H1 (cell line): ENCODE results near the gene NT5DC1.

Experiments used
- BRCA1 ChIP-seq: IDR thresholded peaks from 2 replicates; pipeline ENCODE4 v1.6.1; 2012; ENCODE audit warnings: low read depth, low read length, improper control_type of control experiment
- CTCF ChIP-seq, 3 experiments: IDR thresholded peaks; 1 replicate in 2 of 3; 2 replicates in 1 of 3; pipeline versions ENCODE4 v1.5.1 to v1.6.1; 2011; ENCODE audit warnings: low read length in 3 of 3, mild to moderate bottlenecking in 3 of 3, inconsistent platforms in 2 of 3, low read depth in 1 of 3, moderate library complexity in 1 of 3; ENCODE audit not compliant: insufficient read depth in 1 of 3; ENCODE audit errors: control extremely low read depth in 1 of 3
- EZH2 ChIP-seq: fragments of 200-600 bp; sonication (generic); IDR thresholded peaks from 2 replicates; pipeline ENCODE4 v1.7.1; 2012; ENCODE audit warnings: low read depth, mild to moderate bottlenecking, moderate library complexity, low read length, inconsistent platforms; ENCODE audit not compliant: severe bottlenecking
- GABPA ChIP-seq: IDR thresholded peaks from 2 replicates; pipeline ENCODE4 v1.6.1; 2011; ENCODE audit warnings: mild to moderate bottlenecking, low read length, moderate library complexity, borderline replicate concordance; ENCODE audit not compliant: insufficient read depth
- JUN ChIP-seq: IDR thresholded peaks from 2 replicates; pipeline ENCODE4 v1.6.1; 2011; ENCODE audit warnings: low read depth, mild to moderate bottlenecking, improper control_type of control experiment, low read length
- KDM1A ChIP-seq: fragments of 200-600, 300-600 bp; sonication (generic); IDR thresholded peaks from 2 replicates; pipeline ENCODE4 v1.7.1; 2016; ENCODE audit warnings: mild to moderate bottlenecking, low read length, borderline replicate concordance
- POLR2A ChIP-seq, 2 experiments: IDR thresholded peaks; 1 replicate in 1 of 2; 2 replicates in 1 of 2; pipeline ENCODE4 v1.6.1; 2011; ENCODE audit warnings: low read depth in 2 of 2, low read length in 2 of 2, mild to moderate bottlenecking in 2 of 2; ENCODE audit errors: control extremely low read depth in 1 of 2
- TEAD4 ChIP-seq: IDR thresholded peaks from 2 replicates; pipeline ENCODE4 v1.6.1; 2012; ENCODE audit warnings: low read depth, low read length, inconsistent platforms, mixed read lengths

- TF ChIP-seq GABPA (no peak), CTCF (IDR thresholded peaks at IDR 0.05; ENCODE audit: control extremely low read depth in 1 of 3, insufficient read depth in 1 of 3, low read depth in 1 of 3, low read length in 3 of 3) (peak in 1 of 3 experiments; percentile 45; a peak in 2 of 4 replicates), BRCA1 (no peak), EZH2 (no peak), JUN (no peak), KDM1A (no peak), POLR2A (IDR thresholded peaks at IDR 0.05; ENCODE audit: control extremely low read depth in 1 of 2, low read depth in 2 of 2, low read length in 2 of 2) (no peak), TEAD4 (no peak)
These were observed 116.4 kb downstream of the NT5DC1 start for GRCh38 chr6:116217069-116217468.
